OCI-LY7 (cell line): ENCODE data around the gene KIF19.

Experiments used
- CTCF ChIP-seq: fragments of 200-600 bp; sonication (generic); conservative IDR thresholded peaks from 2 replicates; pipeline ENCODE4 v1.5.1; 2014; ENCODE audit warnings: mild to moderate bottlenecking, antibody characterized with exemption, low read length, moderate library complexity, mixed read lengths
- EZH2phosphoT487 ChIP-seq: fragments of 200-600 bp; sonication (generic); IDR thresholded peaks from 2 replicates; pipeline ENCODE4 v1.6.1; 2018; ENCODE audit warnings: low read depth, borderline replicate concordance, mild to moderate bottlenecking, mixed run types, antibody characterized with exemption, low read length, moderate library complexity, mixed read lengths

DNA sequence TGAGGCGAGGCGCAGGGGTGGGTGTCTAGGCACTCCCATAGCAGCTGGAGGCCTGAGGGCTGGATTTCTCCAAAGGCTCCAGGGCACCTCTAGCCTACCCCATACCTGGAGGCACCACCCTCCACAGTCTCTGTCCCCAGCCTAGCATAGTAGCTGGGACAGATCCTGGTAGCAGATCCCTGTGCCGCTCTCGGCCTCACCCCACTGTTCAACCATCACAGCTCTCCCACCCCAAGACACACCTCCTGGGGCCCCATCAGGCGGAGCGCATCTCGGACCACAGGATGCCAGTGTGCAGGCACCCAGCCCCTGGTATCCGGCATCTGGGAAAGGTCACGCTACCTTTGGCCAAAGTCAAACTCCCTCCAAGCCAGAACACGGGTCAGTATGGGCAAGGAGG, 28.5 kb downstream of the KIF19 start:
- TF ChIP-seq CTCF (no peak), EZH2phosphoT487 (no peak)
